Subcutaneous abdominal adipose tissue (tissue), 5 donors: ENCODE data around the gene CEP89.
"Not testable (repeated sequence)": the region's sequence is repeated elsewhere in the genome, so short reads cannot be mapped to it uniquely, and the experiment has no call there.

Source experiments
- H3K27ac ChIP-seq: one replicate; pipeline ENCODE4 v1.7.0; 2013; ENCODE audit warnings: low read depth, mild to moderate bottlenecking, inconsistent platforms, low read length, moderate library complexity
- H3K27me3 ChIP-seq, 5 donors: one replicate each; pipeline ENCODE4 v1.7.0; 2013; ENCODE audit warnings: low read length in 5 of 5, inconsistent platforms in 1 of 5; ENCODE audit not compliant: control insufficient read depth in 5 of 5, insufficient read depth in 4 of 5
- H3K36me3 ChIP-seq, 5 donors: one replicate each; pipeline ENCODE4 v1.7.0; 2013; ENCODE audit warnings: low read length in 5 of 5; ENCODE audit not compliant: control insufficient read depth in 5 of 5, insufficient read depth in 5 of 5
- H3K4me1 ChIP-seq, 5 donors: one replicate each; pipeline ENCODE4 v1.7.0; 2013; ENCODE audit warnings: low read length in 5 of 5, mild to moderate bottlenecking in 3 of 5, moderate library complexity in 1 of 5; ENCODE audit not compliant: control insufficient read depth in 5 of 5, insufficient read depth in 5 of 5
- H3K4me3 ChIP-seq, 5 donors: one replicate each; pipeline ENCODE4 v1.7.0; 2013; ENCODE audit warnings: low read length in 5 of 5, low read depth in 1 of 5
- H3K9ac ChIP-seq, 5 donors: one replicate each; pipeline ENCODE4 v1.7.0; 2013; ENCODE audit warnings: low read length in 5 of 5, mild to moderate bottlenecking in 4 of 5, moderate library complexity in 3 of 5
- H3K9me3 ChIP-seq, 5 donors: one replicate each; pipeline ENCODE4 v1.7.0; 2013; ENCODE audit warnings: low read length in 5 of 5; ENCODE audit not compliant: control insufficient read depth in 5 of 5
- donor health status: healthy.
- donor health status: healthy.
- donor health status: healthy.
- donor health status: healthy.
- donor health status: healthy.

CEP89 gene

GRCh38 chr19:32859591-32859990, 112.2 kb downstream of the CEP89 start:
- Histone ChIP-seq H3K9me3 (no peaks in the 10 kb centered on the region), H3K9ac (no peak overlapping the region), H3K36me3 (no peaks in the 10 kb centered on the region), H3K27ac (no peak overlapping the region), H3K4me3 (no peak overlapping the region), H3K4me1 (peaks cover 0 to 2% (median 0%) of the 10 kb centered on the region in 5 donors), H3K27me3 (peaks cover 0 to 4% (median 0%) of the 10 kb centered on the region in 5 donors)

GRCh38 chr19:32858559-32858958, 113.2 kb downstream of the CEP89 start:
- no peaks in the 10 kb centered on the region for H3K36me3 ChIP-seq
- H3K27me3 ChIP-seq, result peaks cover 0 to 2% (median 0%) of the 10 kb centered on the region in 5 donors
- no peak overlapping the region for H3K27ac ChIP-seq
- no peaks in the 10 kb centered on the region for H3K9me3 ChIP-seq
- peaks cover 0 to 2% (median 0%) of the 10 kb centered on the region in 5 donors for H3K4me1 ChIP-seq
- no peak overlapping the region for H3K9ac ChIP-seq
- no peak overlapping the region for H3K4me3 ChIP-seq

GRCh38 chr19:32858155-32858554, 113.6 kb downstream of the CEP89 start:
- Histone ChIP-seq H3K27me3 (peaks cover 0 to 2% (median 0%) of the 10 kb centered on the region in 5 donors), H3K36me3 (no peaks in the 10 kb centered on the region), H3K9ac (no peak overlapping the region), H3K9me3 (no peaks in the 10 kb centered on the region), H3K27ac (no peak overlapping the region), H3K4me3 (no peak overlapping the region), H3K4me1 (peaks cover 0 to 2% (median 0%) of the 10 kb centered on the region in 5 donors)

- H3K27me3 ChIP-seq, result peaks cover 0 to 2% (median 0%) of the 10 kb centered on the region in 5 donors
- H3K36me3 ChIP-seq, result no peaks in the 10 kb centered on the region
- no peak overlapping the region for H3K27ac ChIP-seq
- H3K9ac ChIP-seq, result no peak overlapping the region
- H3K9me3 ChIP-seq, result no peaks in the 10 kb centered on the region
- peaks cover 0 to 2% (median 0%) of the 10 kb centered on the region in 5 donors for H3K4me1 ChIP-seq
- no peak overlapping the region for H3K4me3 ChIP-seq
These were observed 114.2 kb downstream of the CEP89 start for GRCh38 chr19:32857584-32857983.

- H3K4me1 ChIP-seq, H3K27ac ChIP-seq, H3K4me3 ChIP-seq, H3K9ac ChIP-seq, H3K9me3 ChIP-seq, H3K36me3 ChIP-seq, H3K27me3 ChIP-seq: not testable (repeated sequence)
These were observed 114.9 kb downstream of the CEP89 start for GRCh38 chr19:32856818-32857217.

GRCh38 chr19:32852216-32852615, 119.5 kb downstream of the CEP89 start:
- no peaks in the 10 kb centered on the region for H3K27me3 ChIP-seq
- no peak overlapping the region for H3K27ac ChIP-seq
- H3K4me1 ChIP-seq, result no peaks in the 10 kb centered on the region
- H3K9ac ChIP-seq, result no peak overlapping the region
- H3K36me3 ChIP-seq, result no peaks in the 10 kb centered on the region
- no peaks in the 10 kb centered on the region for H3K9me3 ChIP-seq
- H3K4me3 ChIP-seq, result no peak overlapping the region

- not testable (repeated sequence) for H3K9me3 ChIP-seq, H3K9ac ChIP-seq, H3K27ac ChIP-seq, H3K36me3 ChIP-seq, H3K4me1 ChIP-seq, H3K27me3 ChIP-seq, H3K4me3 ChIP-seq
These were observed 123.7 kb downstream of the CEP89 start for GRCh38 chr19:32848035-32848434.

GRCh38 chr19:32843716-32844245, 128.0 kb downstream of the CEP89 start:
- H3K4me1 ChIP-seq, result no peaks in the 10 kb centered on the region
- H3K36me3 ChIP-seq, result peaks cover 0 to 3% (median 0%) of the 10 kb centered on the region in 5 donors
- no peak overlapping the region for H3K4me3 ChIP-seq
- H3K9ac ChIP-seq, result no peak overlapping the region
- peaks cover 0 to 12% (median 4%) of the 10 kb centered on the region in 5 donors for H3K9me3 ChIP-seq
- no peak overlapping the region for H3K27ac ChIP-seq
- no peaks in the 10 kb centered on the region for H3K27me3 ChIP-seq

- no peaks in the 10 kb centered on the region for H3K27me3 ChIP-seq
- H3K4me3 ChIP-seq, result no peak overlapping the region
- no peaks in the 10 kb centered on the region for H3K4me1 ChIP-seq
- peaks cover 0 to 12% (median 4%) of the 10 kb centered on the region in 5 donors for H3K9me3 ChIP-seq
- no peak overlapping the region for H3K9ac ChIP-seq
- H3K36me3 ChIP-seq, result peaks cover 0 to 3% (median 0%) of the 10 kb centered on the region in 5 donors
- no peak overlapping the region for H3K27ac ChIP-seq
These were observed 129.7 kb downstream of the CEP89 start for GRCh38 chr19:32842061-32842460.

- H3K9ac ChIP-seq, result no peak overlapping the region
- no peak overlapping the region for H3K4me3 ChIP-seq
- no peak overlapping the region for H3K27ac ChIP-seq
- H3K36me3 ChIP-seq, result peaks cover 0 to 3% (median 0%) of the 10 kb centered on the region in 5 donors
- H3K9me3 ChIP-seq, result peaks cover 0 to 12% (median 4%) of the 10 kb centered on the region in 5 donors
- H3K27me3 ChIP-seq, result no peaks in the 10 kb centered on the region
- H3K4me1 ChIP-seq, result no peaks in the 10 kb centered on the region
These were observed 134.2 kb downstream of the CEP89 start for GRCh38 chr19:32837531-32837930.
